Measurements from ENCODE around the gene KIF19.
A peak's percentile ranks its signal among the peaks of the same experiment; 100 is the strongest.

KIF19 gene

GRCh38 chr17:74334393-74335039 is 8.5 kb downstream of the KIF19 start:
- Histone ChIP-seq H3K9ac (ENCODE audit: low read length) (no peak overlapping the region), H2AFZ (ENCODE audit: low read length) (no peak overlapping the region), H3K79me2 (ENCODE audit: low read length) (no peaks in the 10 kb centered on the region), H3F3A (ENCODE audit: insufficient read depth, low read length) (no peaks in the 10 kb centered on the region), H3K9me3 (replicated peaks; ENCODE audit: insufficient read depth, low read length) (no peaks in the 10 kb centered on the region), H3K9me2 (replicated peaks; ENCODE audit: insufficient read depth, low read length) (no peaks in the 10 kb centered on the region), H4K20me1 (ENCODE audit: insufficient read depth, low read length) (no peaks in the 10 kb centered on the region), H3K27ac (ENCODE audit: low read length) (no peak overlapping the region), H3K36me3 (replicated peaks; ENCODE audit: insufficient read depth, low read length) (no peaks in the 10 kb centered on the region), H3K4me2 (ENCODE audit: low read depth, low read length) (0 out of 2 replicates have a peak overlapping the region, but pooled peaks have one; percentile 3), H3K4me1 (ENCODE audit: low read length) (peaks cover 9% of the 10 kb centered on the region; the same call in 1 of the 2 replicates), H3K27me3 (replicated peaks; ENCODE audit: insufficient read depth, low read length) (peaks cover 38% of the 10 kb centered on the region), H3K4me3 (ENCODE audit: low read length) (no peak overlapping the region)
- no peak for TF ChIP-seq EZH2 (optimal IDR thresholded peaks at IDR 0.05; ENCODE audit: low read depth, low read length)
- TF ChIP-seq, protein P1, sequence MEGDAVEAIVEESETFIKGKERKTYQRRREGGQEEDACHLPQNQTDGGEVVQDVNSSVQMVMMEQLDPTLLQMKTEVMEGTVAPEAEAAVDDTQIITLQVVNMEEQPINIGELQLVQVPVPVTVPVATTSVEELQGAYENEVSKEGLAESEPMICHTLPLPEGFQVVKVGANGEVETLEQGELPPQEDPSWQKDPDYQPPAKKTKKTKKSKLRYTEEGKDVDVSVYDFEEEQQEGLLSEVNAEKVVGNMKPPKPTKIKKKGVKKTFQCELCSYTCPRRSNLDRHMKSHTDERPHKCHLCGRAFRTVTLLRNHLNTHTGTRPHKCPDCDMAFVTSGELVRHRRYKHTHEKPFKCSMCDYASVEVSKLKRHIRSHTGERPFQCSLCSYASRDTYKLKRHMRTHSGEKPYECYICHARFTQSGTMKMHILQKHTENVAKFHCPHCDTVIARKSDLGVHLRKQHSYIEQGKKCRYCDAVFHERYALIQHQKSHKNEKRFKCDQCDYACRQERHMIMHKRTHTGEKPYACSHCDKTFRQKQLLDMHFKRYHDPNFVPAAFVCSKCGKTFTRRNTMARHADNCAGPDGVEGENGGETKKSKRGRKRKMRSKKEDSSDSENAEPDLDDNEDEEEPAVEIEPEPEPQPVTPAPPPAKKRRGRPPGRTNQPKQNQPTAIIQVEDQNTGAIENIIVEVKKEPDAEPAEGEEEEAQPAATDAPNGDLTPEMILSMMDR (IDR thresholded peaks at IDR 0.05; ENCODE audit: low read length), result no peak
- TF ChIP-seq EZH2phosphoT487 (IDR thresholded peaks at IDR 0.05; ENCODE audit: low read length), result no peak
- DNase-seq, result no peak

GRCh38 chr17:74335529-74336062 is 9.6 kb downstream of the KIF19 start:
- Histone ChIP-seq H3K79me2 (ENCODE audit: low read length) (no peaks in the 10 kb centered on the region), H3K4me1 (ENCODE audit: low read length) (peaks cover 9% of the 10 kb centered on the region; the same call in 1 of the 2 replicates), H3K27ac (ENCODE audit: low read length) (no peak overlapping the region), H3F3A (ENCODE audit: insufficient read depth, low read length) (no peaks in the 10 kb centered on the region), H4K20me1 (ENCODE audit: insufficient read depth, low read length) (no peaks in the 10 kb centered on the region), H2AFZ (ENCODE audit: low read length) (no peak overlapping the region), H3K27me3 (replicated peaks; ENCODE audit: insufficient read depth, low read length) (peaks cover 35% of the 10 kb centered on the region), H3K9ac (ENCODE audit: low read length) (no peak overlapping the region), H3K9me2 (replicated peaks; ENCODE audit: insufficient read depth, low read length) (no peaks in the 10 kb centered on the region), H3K9me3 (replicated peaks; ENCODE audit: insufficient read depth, low read length) (no peaks in the 10 kb centered on the region), H3K4me3 (ENCODE audit: low read length) (no peak overlapping the region), H3K36me3 (replicated peaks; ENCODE audit: insufficient read depth, low read length) (no peaks in the 10 kb centered on the region), H3K4me2 (ENCODE audit: low read depth, low read length) (no peak overlapping the region)
- DNase-seq, result no peak
- TF ChIP-seq EZH2 (optimal IDR thresholded peaks at IDR 0.05; ENCODE audit: low read depth, low read length) (no peak), EZH2phosphoT487 (IDR thresholded peaks at IDR 0.05; ENCODE audit: low read length) (no peak)
- TF ChIP-seq, protein P1 (IDR thresholded peaks at IDR 0.05; ENCODE audit: low read length), result no peak

DNA sequence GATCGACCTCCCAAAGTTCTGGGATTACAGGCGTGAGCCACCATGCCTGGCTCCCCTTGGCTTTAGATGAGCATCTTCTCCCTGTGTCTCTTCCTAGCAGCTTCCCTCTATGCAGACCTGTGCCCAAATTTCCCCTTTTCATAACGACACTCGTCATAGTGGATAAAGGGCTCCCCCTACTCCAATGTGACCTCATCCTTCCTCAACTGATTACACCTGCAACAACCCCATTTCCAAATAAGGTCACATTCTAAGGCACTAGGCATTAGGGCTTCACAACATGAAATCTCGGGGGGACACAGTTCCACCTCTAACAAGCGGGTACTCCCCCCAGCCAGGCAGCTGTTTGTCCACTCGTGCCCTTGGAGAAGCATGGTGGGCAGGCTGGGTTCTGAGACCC is 10.3 kb downstream of the KIF19 start:
- Histone ChIP-seq H3K79me2 (ENCODE audit: low read length) (no peaks in the 10 kb centered on the region), H3K4me2 (ENCODE audit: low read depth, low read length) (no peak overlapping the region), H3K9ac (ENCODE audit: low read length) (no peak overlapping the region), H3K27me3 (replicated peaks; ENCODE audit: insufficient read depth, low read length) (peaks cover 31% of the 10 kb centered on the region), H3K4me1 (ENCODE audit: low read length) (peaks cover 9% of the 10 kb centered on the region; the same call in 1 of the 2 replicates), H3K27ac (ENCODE audit: low read length) (no peak overlapping the region), H3K4me3 (ENCODE audit: low read length) (no peak overlapping the region), H3K9me2 (replicated peaks; ENCODE audit: insufficient read depth, low read length) (no peaks in the 10 kb centered on the region), H2AFZ (ENCODE audit: low read length) (no peak overlapping the region), H3K9me3 (replicated peaks; ENCODE audit: insufficient read depth, low read length) (no peaks in the 10 kb centered on the region), H4K20me1 (ENCODE audit: insufficient read depth, low read length) (no peaks in the 10 kb centered on the region), H3F3A (ENCODE audit: insufficient read depth, low read length) (no peaks in the 10 kb centered on the region), H3K36me3 (replicated peaks; ENCODE audit: insufficient read depth, low read length) (no peaks in the 10 kb centered on the region)
- DNase-seq, result no peak
- TF ChIP-seq, protein P1 (IDR thresholded peaks at IDR 0.05; ENCODE audit: low read length), result no peak
- TF ChIP-seq EZH2 (optimal IDR thresholded peaks at IDR 0.05; ENCODE audit: low read depth, low read length) (no peak), EZH2phosphoT487 (IDR thresholded peaks at IDR 0.05; ENCODE audit: low read length) (no peak)

Data from MM.1S (cell line).